Adrenal gland (tissue), 12 donors: Measurements from ENCODE around the gene OARD1. TPM values are rescaled to one million over a fixed set of nuclear protein-coding genes. Genes with fewer than 3 reads are reported as not detected.

ENCODE experiments used
- DNase-seq, 7 donors: peaks; one replicate each; pipeline ENCODE4 v3.0.0-alpha.2; 2019 to 2020
- H3K27ac ChIP-seq, 5 donors: fragments of 200-600 bp; sonication (generic) in 4 of 5; 1 replicate in 3 of 5; 2 replicates in 2 of 5; pipeline versions ENCODE4 v1.5.1 to v1.8.0; 2016 to 2020; ENCODE audit warnings: mild to moderate bottlenecking in 1 of 5
- H3K27me3 ChIP-seq: fragments of 200-600 bp; 2 replicates; pipeline ENCODE4 v1.8.0; 2021
- H3K36me3 ChIP-seq, 2 donors: fragments of 200-600 bp; replicated peaks in 1 of 2; 1 replicate in 1 of 2; 2 replicates in 1 of 2; pipeline versions ENCODE4 v1.5.1 to v1.8.0; 2018 to 2022
- H3K4me1 ChIP-seq, 2 donors: fragments of 200-600 bp; replicated peaks in 1 of 2; 1 replicate in 1 of 2; 2 replicates in 1 of 2; pipeline versions ENCODE4 v1.5.1 to v1.8.0; 2018 to 2021
- H3K4me3 ChIP-seq, 4 donors: fragments of 200-600 bp; sonication (generic) in 3 of 4; one replicate each; pipeline ENCODE4 v1.5.1; 2016 to 2018
- H3K9me3 ChIP-seq, 3 donors: fragments of 200-600 bp; sonication (generic) in 1 of 3; replicated peaks in 1 of 3; 1 replicate in 2 of 3; 2 replicates in 1 of 3; pipeline versions ENCODE4 v1.5.1 to v1.8.0; 2016 to 2021
- CTCF ChIP-seq, 6 experiments: fragments of 450-650 bp in 4 of 6; fragments of 200-600 bp in 2 of 6; sonication (generic) in 1 of 6; IDR thresholded peaks; 1 replicate in 5 of 6; 2 replicates in 1 of 6; pipeline versions ENCODE4 v1.5.1 to v1.8.0; 2016 to 2021; ENCODE audit warnings: antibody characterized with exemption in 6 of 6, mild to moderate bottlenecking in 2 of 6, moderate library complexity in 1 of 6
- POLR2A ChIP-seq, 2 donors: fragments of 450-650 bp; IDR thresholded peaks; one replicate each; pipeline ENCODE4 v1.6.1; 2017; ENCODE audit warnings: antibody characterized with exemption in 2 of 2, mild to moderate bottlenecking in 2 of 2, moderate library complexity in 1 of 2
- WGBS, 4 donors: extraction: QIAGEN DNeasy Blood & Tissue Kit in 2 of 4; methylation state at CpG; one replicate each; pipeline versions ENCODE4 v1.1.5 to v1.1.7; 2013 to 2017; 5-methylcytosine and 5-hydroxymethylcytosine counted together
- intact Hi-C, 2 donors: fragments of 100-400 bp; cut with DNase I; formaldehyde crosslinking; loops; one replicate each; pipeline versions ENCODE4 v1.14.1 to v1.15.0; 2022 to 2023
- polyA plus RNA-seq, 3 donors: library from polyadenylated mRNA; stranded (reverse); fragments of 200-250 nt in 2 of 3; fragments of 350-450 nt in 1 of 3; fragmentation: Illumina TruSeq in 1 of 3; extraction: RNeasy Lipid Tissue Mini Kit (QIAGEN cat#74804) in 1 of 3; gene quantifications; one replicate each; pipeline ENCODE4 v1.2.3, GENCODE V29; 2013 to 2014
- total RNA-seq, 9 donors: library from RNA; depleted of rRNA in 4 of 9; stranded (reverse); fragments of >200 nt in 4 of 9; fragments of 120-200 nt in 1 of 9; fragmentation: NEBNext Ultra II Directional in 1 of 9; extraction: Animal tissue kit (Norgen Biotek cat#: 25700) in 1 of 9; gene quantifications; one replicate each; pipeline versions ENCODE4 v1.1.0 to v1.2.4, GENCODE V29; 2013 to 2023
- donor health status: healthy with polysubstance abuse.
- donor health status: Bipolar disorder and iron deficiency.
- donor health status: DM: yes; HTN: yes; CAD: no.
- donor health status: DM: no; HTN: no; CAD: no.
- donor health status: DM: no; HTN: no; CAD: no.
- donor health status: DM: yes; HTN: yes; CAD: no.

Gene OARD1
- total and polyA plus RNA-seq, 12 donors, result 10.1 to 44.4 (median 24.1) TPM

GRCh38 chr6:41050536-41050935, 21.6 kb downstream of the OARD1 start:
- no peak for DNase-seq
- 83 to 88% (median 85%) methylated on average over 3 of the region's 3 CpGs for WGBS, 4 donors
- TF ChIP-seq POLR2A (IDR thresholded peaks at IDR 0.05) (no peak), CTCF (IDR thresholded peaks at IDR 0.05) (no peak)
- Histone ChIP-seq H3K27ac (no peak overlapping the region), H3K4me1 (no peaks in the 10 kb centered on the region), H3K4me3 (no peak overlapping the region), H3K9me3 (no peaks in the 10 kb centered on the region), H3K27me3 (no peaks in the 10 kb centered on the region), H3K36me3 (no peaks in the 10 kb centered on the region)
- intact Hi-C loops, result no loop called here

GRCh38 chr6:41049955-41050354, 22.2 kb downstream of the OARD1 start:
- no peaks in the 10 kb centered on the region for H3K36me3 ChIP-seq
- H3K4me1 ChIP-seq, result no peaks in the 10 kb centered on the region
- no peak overlapping the region for H3K27ac ChIP-seq
- DNase-seq, result peak in 1 of 7 donors; percentile 10
- intact Hi-C loops, result no loop called here
- no peak for TF ChIP-seq POLR2A (IDR thresholded peaks at IDR 0.05)
- TF ChIP-seq CTCF (IDR thresholded peaks at IDR 0.05), result no peak
- 78 to 91% (median 83%) methylated on average over 7 of the region's 7 CpGs for WGBS, 4 donors
- H3K4me3 ChIP-seq, result no peak overlapping the region
- no peaks in the 10 kb centered on the region for H3K9me3 ChIP-seq
- H3K27me3 ChIP-seq, result no peaks in the 10 kb centered on the region

GRCh38 chr6:41049521-41049920, 22.6 kb downstream of the OARD1 start:
- 83 to 100% (median 87%) methylated on average over 1 of the region's 1 CpG for WGBS, 4 donors
- no peak for TF ChIP-seq CTCF (IDR thresholded peaks at IDR 0.05)
- TF ChIP-seq POLR2A (IDR thresholded peaks at IDR 0.05), result no peak
- DNase-seq, result peak in 1 of 7 donors; percentile 6
- H3K36me3 ChIP-seq, result no peaks in the 10 kb centered on the region
- H3K4me3 ChIP-seq, result no peak overlapping the region
- no peak overlapping the region for H3K27ac ChIP-seq
- H3K9me3 ChIP-seq, result no peaks in the 10 kb centered on the region
- intact Hi-C loops, result no loop called here
- no peaks in the 10 kb centered on the region for H3K27me3 ChIP-seq
- no peaks in the 10 kb centered on the region for H3K4me1 ChIP-seq

DNA sequence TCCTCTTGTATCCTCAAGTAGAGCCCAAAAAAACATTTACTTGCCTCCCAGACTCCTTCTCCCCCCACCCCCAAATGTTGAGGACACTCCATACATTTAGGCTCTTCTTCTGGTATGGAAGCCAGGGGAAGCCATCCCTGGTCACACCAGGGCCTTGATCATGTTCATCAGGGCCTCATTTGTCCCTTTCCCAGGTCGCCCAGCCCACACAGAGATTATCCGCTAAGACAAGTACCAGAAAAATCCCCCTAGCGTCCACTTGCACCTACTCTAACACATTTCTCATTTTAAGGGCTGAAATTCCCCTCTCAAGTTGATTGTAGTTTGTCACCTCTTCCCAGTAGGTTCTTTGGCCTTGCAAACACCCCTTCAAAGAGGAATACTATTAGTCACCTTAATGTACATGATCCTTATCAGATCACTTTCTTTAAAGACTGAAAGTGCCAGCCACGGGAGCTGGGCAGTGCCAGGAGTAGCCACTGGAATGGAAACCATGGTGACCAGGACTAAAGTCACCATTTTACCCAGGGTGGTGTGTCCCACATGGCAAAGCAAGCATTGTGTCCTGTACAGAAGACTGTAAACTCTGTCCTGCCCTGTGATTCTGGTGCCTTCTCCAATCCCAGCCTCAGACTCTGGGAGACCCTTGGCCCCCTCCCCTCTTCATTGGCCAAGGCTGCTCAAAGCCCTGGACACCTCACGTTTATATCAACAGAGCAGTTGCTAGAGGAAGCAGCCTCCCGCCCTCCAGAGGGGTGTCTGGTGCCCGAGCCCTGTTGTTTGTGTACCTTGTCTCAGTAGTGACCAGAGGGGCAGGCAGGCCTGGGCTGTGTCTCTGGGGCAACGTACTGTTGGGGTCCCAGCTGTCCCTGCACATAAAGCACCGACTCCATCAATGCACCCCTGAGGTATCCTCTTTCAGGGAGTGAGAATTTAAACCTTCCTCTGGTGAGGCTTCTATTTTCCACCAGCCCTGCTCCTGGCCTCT, 24.1 kb downstream of the OARD1 start:
- Histone ChIP-seq H3K4me1 (no peaks in the 10 kb centered on the region), H3K27ac (no peak overlapping the region), H3K9me3 (no peaks in the 10 kb centered on the region), H3K36me3 (no peaks in the 10 kb centered on the region), H3K27me3 (no peaks in the 10 kb centered on the region), H3K4me3 (no peak overlapping the region)
- DNase-seq, result no peak
- intact Hi-C loops, result no loop called here
- TF ChIP-seq POLR2A (IDR thresholded peaks at IDR 0.05), result no peak
- TF ChIP-seq CTCF (IDR thresholded peaks at IDR 0.05), result no peak
- 85 to 89% (median 87%) methylated on average over 7 to 9 of the region's 9 CpGs for WGBS, 4 donors
